ENCODE results near the gene KTN1. TPM values are rescaled to one million over a fixed set of nuclear protein-coding genes. Genes with fewer than 3 reads are reported as not detected.

KTN1 gene
- total RNA-seq, 1 donor from 2014 or later, result 191 TPM

GRCh38 chr14:55604488-55604887 lies 24.5 kb downstream of the KTN1 start:
- Histone ChIP-seq H3K79me2 (ENCODE audit: low read depth) (peaks cover 100% of the 10 kb centered on the region), H3K36me3 (no peaks in the 10 kb centered on the region), H3K9ac (no peak overlapping the region), H3K9me3 (ENCODE audit: low read depth) (no peaks in the 10 kb centered on the region), H3F3A (ENCODE audit: low read depth) (peaks cover 22% of the 10 kb centered on the region), H3K27ac (peak overlapping the region; percentile 49), H3K4me2 (no peak overlapping the region), H2AFZ (replicated peaks) (no peak overlapping the region), H4K20me1 (ENCODE audit: low read depth) (peaks cover 11% of the 10 kb centered on the region), H3K4me3 (no peak overlapping the region), H3K4me1 (peaks cover 43% of the 10 kb centered on the region), H3K27me3 (no peaks in the 10 kb centered on the region)
- no peak for DNase-seq (ENCODE audit: low spot score)
- peaks cover 16% of the 10 kb centered on the region for H3K9me3 Mint-ChIP-seq
- no peak overlapping the region for H3K4me3 Mint-ChIP-seq
- peaks cover 16% of the 10 kb centered on the region for H3K36me3 Mint-ChIP-seq
- H3K4me1 Mint-ChIP-seq, result peaks cover 5% of the 10 kb centered on the region
- TF ChIP-seq EZH2 (IDR thresholded peaks at IDR 0.05), result no peak
- TF ChIP-seq CTCF (IDR thresholded peaks at IDR 0.05), result no peak
- H3K27me3 Mint-ChIP-seq (ENCODE audit: insufficient read depth, low read depth), result no peaks in the 10 kb centered on the region
- H3K27ac Mint-ChIP-seq, result no peak overlapping the region

- DNase-seq (ENCODE audit: low spot score), result no peak
- Histone ChIP-seq H3K9ac (no peak overlapping the region), H3K4me1 (peaks cover 48% of the 10 kb centered on the region), H3K4me3 (no peak overlapping the region), H3K79me2 (ENCODE audit: low read depth) (peaks cover 100% of the 10 kb centered on the region), H3F3A (ENCODE audit: low read depth) (peaks cover 20% of the 10 kb centered on the region), H4K20me1 (ENCODE audit: low read depth) (peaks cover 11% of the 10 kb centered on the region), H3K27me3 (no peaks in the 10 kb centered on the region), H2AFZ (replicated peaks) (no peak overlapping the region), H3K36me3 (no peaks in the 10 kb centered on the region), H3K27ac (peak overlapping the region; percentile 39), H3K4me2 (no peak overlapping the region), H3K9me3 (ENCODE audit: low read depth) (no peaks in the 10 kb centered on the region)
- TF ChIP-seq CTCF (IDR thresholded peaks at IDR 0.05) (no peak), EZH2phosphoT487 (IDR thresholded peaks at IDR 0.05) (no peak), EZH2 (IDR thresholded peaks at IDR 0.05) (no peak)
- Mint-ChIP-seq H3K36me3 (peaks cover 16% of the 10 kb centered on the region), H3K27me3 (ENCODE audit: insufficient read depth, low read depth) (no peaks in the 10 kb centered on the region), H3K4me3 (no peak overlapping the region), H3K27ac (no peak overlapping the region), H3K9me3 (peaks cover 16% of the 10 kb centered on the region), H3K4me1 (peaks cover 8% of the 10 kb centered on the region)
Observed at GRCh38 chr14:55604900-55605418, 25.0 kb downstream of the KTN1 start.

- Histone ChIP-seq H3K9ac (no peak overlapping the region), H3K4me2 (peak overlapping the region; percentile 16), H3K9me3 (ENCODE audit: low read depth) (no peaks in the 10 kb centered on the region), H3K36me3 (no peaks in the 10 kb centered on the region), H3F3A (ENCODE audit: low read depth) (peaks cover 20% of the 10 kb centered on the region), H3K27ac (no peak overlapping the region), H3K4me1 (peaks cover 47% of the 10 kb centered on the region), H3K27me3 (no peaks in the 10 kb centered on the region), H4K20me1 (ENCODE audit: low read depth) (peaks cover 11% of the 10 kb centered on the region), H3K79me2 (ENCODE audit: low read depth) (peaks cover 100% of the 10 kb centered on the region), H2AFZ (replicated peaks) (no peak overlapping the region), H3K4me3 (no peak overlapping the region)
- Mint-ChIP-seq H3K27me3 (ENCODE audit: insufficient read depth, low read depth) (no peaks in the 10 kb centered on the region), H3K4me3 (no peak overlapping the region), H3K27ac (no peak overlapping the region), H3K4me1 (peaks cover 8% of the 10 kb centered on the region), H3K36me3 (peaks cover 13% of the 10 kb centered on the region), H3K9me3 (peaks cover 11% of the 10 kb centered on the region)
- DNase-seq (ENCODE audit: low spot score), result no peak
- TF ChIP-seq CTCF (IDR thresholded peaks at IDR 0.05), result no peak
- no peak for TF ChIP-seq EZH2 (IDR thresholded peaks at IDR 0.05)
- TF ChIP-seq EZH2phosphoT487 (IDR thresholded peaks at IDR 0.05), result no peak
Observed at GRCh38 chr14:55605793-55606192, 25.8 kb downstream of the KTN1 start.

Measured in neural progenitor cell (in vitro differentiated cells).